GM21619 (cell line): ENCODE measurements around the gene MAP2K7.
"Not testable (repeated sequence)": the region's sequence is repeated elsewhere in the genome, so short reads cannot be mapped to it uniquely, and the experiment has no call there.

Experiments
- ATAC-seq: cut with Tn5 transposase; IDR thresholded peaks from one replicate; pipeline ENCODE4 v1.9.1; 2021; ENCODE audit not compliant: unreplicated experiment

The MAP2K7 gene

GRCh38 chr19:7959211-7959610 is 55.5 kb downstream of the MAP2K7 start:
- no peak for ATAC-seq

- ATAC-seq = not testable (repeated sequence)
These were observed 57.4 kb downstream of the MAP2K7 start for GRCh38 chr19:7961082-7961481.

GRCh38 chr19:7961920-7962626 is 58.4 kb downstream of the MAP2K7 start:
- no peak for ATAC-seq

GRCh38 chr19:7962644-7963268 is 59.1 kb downstream of the MAP2K7 start:
- no peak for ATAC-seq

GRCh38 chr19:7963566-7963965 is 59.9 kb downstream of the MAP2K7 start:
- ATAC-seq = no peak
